Common myeloid progenitor, CD34-positive (primary cell): Measurements from ENCODE around the gene KCNG4.

Experiments
- CTCF ChIA-PET: fragments of 350-600 bp; sonication (Branson Sonifier 250); formaldehyde crosslinking; loops from one replicate; lab custom pipeline; 2021; ENCODE audit warnings: antibody characterized with exemption; lab: Charles Lee
- POLR2A ChIA-PET: fragments of 350-600 bp; sonication (Branson Sonifier 250); formaldehyde crosslinking; loops from one replicate; lab custom pipeline; 2021; ENCODE audit warnings: antibody characterized with exemption; lab: Charles Lee
- DNase-seq, 3 donors: peaks; one replicate each; pipeline versions ENCODE4 v3.0.0 to v3.0.0-alpha.2; 2013
- H3K27ac ChIP-seq, 2 experiments: 1 replicate in 1 of 2; 2 replicates in 1 of 2; pipeline ENCODE4 v1.7.0; 2013; ENCODE audit warnings: inconsistent platforms in 2 of 2, low read length in 2 of 2, mild to moderate bottlenecking in 2 of 2, low read depth in 1 of 2, moderate library complexity in 1 of 2; ENCODE audit not compliant: severe bottlenecking in 2 of 2, insufficient read depth in 1 of 2, poor library complexity in 1 of 2
- H3K27me3 ChIP-seq, 5 experiments: replicated peaks in 2 of 5; 1 replicate in 3 of 5; 2 replicates in 2 of 5; pipeline versions ENCODE4 v1.6.1 to v1.7.0; 2013; ENCODE audit warnings: low read length in 4 of 5, mild to moderate bottlenecking in 2 of 5, moderate library complexity in 2 of 5, inconsistent platforms in 1 of 5; ENCODE audit not compliant: insufficient read depth in 5 of 5, control insufficient read depth in 4 of 5
- H3K36me3 ChIP-seq, 4 experiments: 1 replicate in 2 of 4; 2 replicates in 2 of 4; pipeline versions ENCODE4 v1.6.1 to v1.7.0; 2013; ENCODE audit warnings: low read length in 3 of 4, control low read depth in 1 of 4, mild to moderate bottlenecking in 1 of 4; ENCODE audit not compliant: control insufficient read depth in 4 of 4, insufficient read depth in 4 of 4
- H3K4me1 ChIP-seq, 4 experiments: 1 replicate in 3 of 4; 2 replicates in 1 of 4; pipeline versions ENCODE4 v1.6.1 to v1.7.1; 2013; ENCODE audit warnings: low read length in 3 of 4, mild to moderate bottlenecking in 3 of 4, control low read depth in 1 of 4, inconsistent platforms in 1 of 4, moderate library complexity in 1 of 4; ENCODE audit not compliant: control insufficient read depth in 4 of 4, insufficient read depth in 4 of 4; ENCODE audit errors: control extremely low read depth in 1 of 4
- H3K4me3 ChIP-seq, 7 experiments: 1 replicate in 4 of 7; 2 replicates in 3 of 7; pipeline versions ENCODE4 v1.5.1 to v1.7.0; 2013; ENCODE audit warnings: mild to moderate bottlenecking in 7 of 7, low read length in 6 of 7, moderate library complexity in 6 of 7, inconsistent platforms in 2 of 7, low read depth in 2 of 7, control low read depth in 1 of 7; ENCODE audit not compliant: insufficient read depth in 4 of 7, control insufficient read depth in 1 of 7; ENCODE audit errors: extremely low read depth in 1 of 7
- H3K9me3 ChIP-seq, 5 experiments: 1 replicate in 4 of 5; 2 replicates in 1 of 5; pipeline versions ENCODE4 v1.6.1 to v1.7.1; 2013; ENCODE audit warnings: low read length in 4 of 5, mild to moderate bottlenecking in 2 of 5, inconsistent platforms in 1 of 5, low read depth in 1 of 5, moderate library complexity in 1 of 5; ENCODE audit not compliant: control insufficient read depth in 4 of 5, insufficient read depth in 2 of 5; ENCODE audit errors: control extremely low read depth in 1 of 5
- WGBS: methylation state at CpG from one replicate; pipeline ENCODE4 v1.1.5; 2013; ENCODE audit not compliant: insufficient coverage; 5-methylcytosine and 5-hydroxymethylcytosine counted together

The KCNG4 gene

GRCh38 chr16:84181144-84181915, 58.5 kb downstream of the KCNG4 start:
- POLR2A ChIA-PET = no interaction called here
- Histone ChIP-seq H3K27ac (no peak overlapping the region), H3K27me3 (no peaks in the 10 kb centered on the region), H3K4me1 (peaks cover 0 to 9% (median 7%) of the 10 kb centered on the region in 4 experiments), H3K9me3 (no peaks in the 10 kb centered on the region), H3K36me3 (peaks cover 11 to 78% (median 55%) of the 10 kb centered on the region in 4 experiments), H3K4me3 (no peak overlapping the region)
- WGBS = 98% methylated on average over 39 of the region's 41 CpGs
- no peak for DNase-seq
- CTCF ChIA-PET = interaction anchor here (0.6 kb wide), 1 partner anchor 442 kb away, joined by 3 read pairs; no protein-coding TSS in a partner anchor

GRCh38 chr16:84180519-84181140, 59.2 kb downstream of the KCNG4 start:
- peaks cover 0 to 2% (median under 1%) of the 10 kb centered on the region in 4 experiments for H3K4me1 ChIP-seq
- CTCF ChIA-PET = no interaction called here
- 95% methylated on average over 20 of the region's 21 CpGs for WGBS
- peaks cover 11 to 78% (median 55%) of the 10 kb centered on the region in 4 experiments for H3K36me3 ChIP-seq
- peaks cover 0 to 3% (median 2%) of the 10 kb centered on the region in 5 experiments for H3K27me3 ChIP-seq
- H3K4me3 ChIP-seq = no peak overlapping the region
- DNase-seq = no peak
- H3K27ac ChIP-seq = no peak overlapping the region
- POLR2A ChIA-PET = no interaction called here
- no peaks in the 10 kb centered on the region for H3K9me3 ChIP-seq

GRCh38 chr16:84179612-84180320, 60.0 kb downstream of the KCNG4 start:
- peaks cover 11 to 72% (median 51%) of the 10 kb centered on the region in 4 experiments for H3K36me3 ChIP-seq
- peaks cover 0 to 8% (median 2%) of the 10 kb centered on the region in 5 experiments for H3K27me3 ChIP-seq
- WGBS = 94% methylated on average over 20 of the region's 33 CpGs
- ChIA-PET POLR2A (no interaction called here), CTCF (interaction anchor here (1.1 to 1.8 kb wide), 5 partner anchors 9 to 128 kb away, joined by 3 to 6 read pairs (median 3); no protein-coding TSS in a partner anchor)
- no peak for DNase-seq
- no peaks in the 10 kb centered on the region for H3K9me3 ChIP-seq
- H3K27ac ChIP-seq = no peak overlapping the region
- no peak overlapping the region for H3K4me3 ChIP-seq
- peaks cover 0 to 4% (median 1%) of the 10 kb centered on the region in 4 experiments for H3K4me1 ChIP-seq

- 96% methylated on average over 24 of the region's 28 CpGs for WGBS
- Histone ChIP-seq H3K4me1 (peaks cover 0 to 4% (median 1%) of the 10 kb centered on the region in 4 experiments), H3K27me3 (peaks cover 0 to 16% (median 7%) of the 10 kb centered on the region in 5 experiments), H3K4me3 (no peak overlapping the region), H3K27ac (no peak overlapping the region), H3K9me3 (no peaks in the 10 kb centered on the region), H3K36me3 (peaks cover 6 to 65% (median 46%) of the 10 kb centered on the region in 4 experiments)
- ChIA-PET CTCF (interaction anchor here (1.1 to 1.8 kb wide), 6 partner anchors 8 to 129 kb away, joined by 3 to 6 read pairs (median 3); no protein-coding TSS in a partner anchor), POLR2A (interaction anchor here (0.6 kb wide), 1 partner anchor 13 kb away, joined by 3 read pairs; no protein-coding TSS in a partner anchor)
- no peak for DNase-seq
These were observed 60.8 kb downstream of the KCNG4 start for GRCh38 chr16:84178892-84179611.

DNA sequence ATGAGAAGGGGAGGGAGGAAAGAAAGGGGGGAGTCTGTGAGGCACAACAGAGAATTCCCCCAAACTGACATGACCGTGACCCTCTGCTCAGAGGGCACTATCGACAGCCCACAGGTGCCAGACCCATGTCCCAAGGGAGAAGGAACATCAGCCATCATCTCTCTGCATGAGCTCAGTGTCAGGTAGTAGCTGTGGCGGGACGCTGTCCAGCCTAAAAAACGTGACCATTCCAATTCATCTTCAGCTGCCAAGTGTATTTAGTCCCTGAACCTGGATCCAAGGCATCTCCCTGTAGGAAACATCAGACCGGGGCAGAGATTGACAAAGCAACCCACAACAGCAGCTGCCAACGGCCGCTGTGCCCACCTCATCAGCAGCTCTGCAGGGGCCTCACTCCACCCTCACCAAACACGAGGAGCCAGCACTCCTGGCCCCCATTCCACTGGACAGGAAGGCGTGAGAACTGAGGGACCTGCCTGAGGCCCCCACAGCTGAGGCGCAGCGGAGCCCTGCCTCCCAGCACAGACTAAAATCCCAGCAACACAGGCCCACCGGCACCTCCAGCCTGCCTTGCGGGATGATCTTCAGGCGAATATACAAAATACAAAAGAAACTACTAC, 61.6 kb downstream of the KCNG4 start:
- CTCF ChIA-PET = interaction anchor here (0.6 to 1.8 kb wide), 7 partner anchors 7 to 123 kb away, joined by 3 to 6 read pairs (median 3); no protein-coding TSS in a partner anchor
- DNase-seq = no peak
- Histone ChIP-seq H3K27me3 (peaks cover 0 to 18% (median 10%) of the 10 kb centered on the region in 5 experiments), H3K9me3 (no peaks in the 10 kb centered on the region), H3K4me3 (no peak overlapping the region), H3K27ac (no peak overlapping the region), H3K4me1 (peaks cover 0 to 4% (median 1%) of the 10 kb centered on the region in 4 experiments), H3K36me3 (peaks cover 4 to 59% (median 42%) of the 10 kb centered on the region in 4 experiments)
- POLR2A ChIA-PET = interaction anchor here (0.6 to 1.0 kb wide), 2 partner anchors 12 to 62 kb away, joined by 3 read pairs; partner anchors contain the start of gene MBTPS1
- WGBS = 98% methylated on average over 14 of the region's 15 CpGs

GRCh38 chr16:84177741-84178073, 62.1 kb downstream of the KCNG4 start:
- DNase-seq = no peak
- POLR2A ChIA-PET = interaction anchor here (1.0 kb wide), 1 partner anchor 61 kb away, joined by 3 read pairs; the partner anchor contains the start of gene MBTPS1
- 90% methylated on average over 4 of the region's 9 CpGs for WGBS
- H3K9me3 ChIP-seq = no peaks in the 10 kb centered on the region
- CTCF ChIA-PET = interaction anchor here (0.6 to 1.8 kb wide), 4 partner anchors 10 to 122 kb away, joined by 3 to 6 read pairs (median 3); no protein-coding TSS in a partner anchor
- peaks cover 0 to 4% (median 1%) of the 10 kb centered on the region in 4 experiments for H3K4me1 ChIP-seq
- H3K27ac ChIP-seq = no peak overlapping the region
- peaks cover 0 to 18% (median 10%) of the 10 kb centered on the region in 5 experiments for H3K27me3 ChIP-seq
- H3K4me3 ChIP-seq = no peak overlapping the region
- peaks cover 4 to 53% (median 37%) of the 10 kb centered on the region in 4 experiments for H3K36me3 ChIP-seq
